Mucosa of rectum (tissue), 2 donors: Measurements from ENCODE around the gene PHAF1.

ENCODE experiments used
- H3K27ac ChIP-seq, 2 donors: one replicate each; pipeline ENCODE4 v1.7.0; 2013; ENCODE audit warnings: inconsistent platforms in 2 of 2, low read depth in 2 of 2, low read length in 2 of 2
- H3K27me3 ChIP-seq, 2 donors: one replicate each; pipeline ENCODE4 v1.7.0; 2013; ENCODE audit warnings: low read length in 2 of 2; ENCODE audit not compliant: control insufficient read depth in 2 of 2, insufficient read depth in 2 of 2
- H3K36me3 ChIP-seq, 2 donors: one replicate each; pipeline ENCODE4 v1.7.0; 2013; ENCODE audit warnings: low read length in 2 of 2; ENCODE audit not compliant: control insufficient read depth in 2 of 2, insufficient read depth in 2 of 2
- H3K4me1 ChIP-seq, 2 donors: one replicate each; pipeline ENCODE4 v1.7.0; 2013; ENCODE audit warnings: low read length in 2 of 2, mild to moderate bottlenecking in 1 of 2; ENCODE audit not compliant: control insufficient read depth in 2 of 2, insufficient read depth in 2 of 2
- H3K4me3 ChIP-seq, 2 donors: one replicate each; pipeline ENCODE4 v1.7.0; 2013; ENCODE audit warnings: low read length in 2 of 2
- H3K9ac ChIP-seq, 2 donors: one replicate each; pipeline ENCODE4 v1.7.0; 2013; ENCODE audit warnings: low read length in 2 of 2, low read depth in 1 of 2, mild to moderate bottlenecking in 1 of 2
- H3K9me3 ChIP-seq, 2 donors: one replicate each; pipeline ENCODE4 v1.7.0; 2013; ENCODE audit warnings: low read length in 2 of 2; ENCODE audit not compliant: control insufficient read depth in 2 of 2
- donor health status: healthy.
- donor health status: Normal muscosa, but diverticular disease.

The PHAF1 gene

DNA sequence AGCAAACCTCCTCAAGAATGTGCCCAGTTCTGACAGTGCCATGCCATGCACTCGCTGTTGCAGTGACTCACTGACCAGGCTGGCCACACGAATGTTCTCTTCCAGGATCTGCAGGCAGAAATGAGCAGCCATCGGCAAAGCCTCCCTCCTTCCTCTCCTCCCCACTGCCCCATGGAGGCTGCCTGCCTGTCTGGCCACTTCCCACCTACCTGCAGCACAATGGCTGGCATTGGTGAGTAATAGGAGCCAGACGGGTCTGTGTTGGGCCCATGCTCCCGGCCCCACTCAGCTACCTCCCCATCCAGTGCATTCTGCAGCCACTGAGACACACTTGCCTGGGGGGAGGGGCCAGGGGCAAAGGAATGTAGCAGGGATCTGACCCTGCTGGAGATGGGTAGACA, 76.8 kb downstream of the PHAF1 start:
- Histone ChIP-seq H3K36me3 (no peaks in the 10 kb centered on the region), H3K4me3 (no peak overlapping the region), H3K9ac (no peak overlapping the region), H3K27ac (no peak overlapping the region), H3K9me3 (no peaks in the 10 kb centered on the region), H3K4me1 (peaks cover 31 to 32% of the 10 kb centered on the region in 2 donors), H3K27me3 (peaks cover 0 to 2% of the 10 kb centered on the region in 2 donors)

DNA sequence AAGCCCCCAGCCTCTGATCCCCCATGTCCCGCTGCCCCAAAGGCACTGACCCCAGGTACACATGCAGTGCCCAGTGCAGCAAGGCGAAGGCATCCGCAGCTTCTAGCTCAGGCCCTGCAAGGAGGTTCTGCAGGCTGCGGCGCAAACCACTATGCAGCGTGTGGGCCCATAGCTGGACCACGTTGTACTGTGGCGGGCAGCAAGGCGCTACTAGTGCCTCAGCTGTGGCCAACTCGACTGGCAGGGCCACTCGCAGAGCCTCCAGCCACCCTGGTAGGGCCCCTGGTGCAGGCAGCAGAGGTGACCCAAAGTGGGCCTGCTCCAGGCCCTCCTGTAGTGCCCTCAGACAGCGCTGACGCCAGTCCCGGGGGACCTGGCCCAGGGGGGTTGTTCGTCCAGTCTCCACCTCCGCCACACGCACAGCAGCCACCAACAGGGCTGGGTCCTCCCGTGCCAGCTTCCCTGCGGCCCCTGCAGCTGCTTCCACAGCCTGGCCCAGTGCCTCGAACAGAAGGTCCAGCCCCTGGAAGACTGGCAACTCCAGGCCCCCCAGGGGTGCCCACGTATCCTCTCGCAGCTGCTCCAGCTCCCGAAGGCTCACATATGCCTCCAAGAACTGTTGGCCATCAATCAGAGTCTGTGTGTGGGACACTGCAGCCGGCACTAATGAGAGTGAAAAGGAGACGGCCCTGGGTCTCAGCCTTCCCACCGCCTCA, 77.6 kb downstream of the PHAF1 start:
- H3K36me3 ChIP-seq, result no peaks in the 10 kb centered on the region
- H3K27ac ChIP-seq, result no peak overlapping the region
- H3K4me3 ChIP-seq, result no peak overlapping the region
- no peaks in the 10 kb centered on the region for H3K9me3 ChIP-seq
- H3K27me3 ChIP-seq, result peaks cover 0 to 2% of the 10 kb centered on the region in 2 donors
- H3K9ac ChIP-seq, result no peak overlapping the region
- peaks cover 34 to 35% of the 10 kb centered on the region in 2 donors for H3K4me1 ChIP-seq

DNA sequence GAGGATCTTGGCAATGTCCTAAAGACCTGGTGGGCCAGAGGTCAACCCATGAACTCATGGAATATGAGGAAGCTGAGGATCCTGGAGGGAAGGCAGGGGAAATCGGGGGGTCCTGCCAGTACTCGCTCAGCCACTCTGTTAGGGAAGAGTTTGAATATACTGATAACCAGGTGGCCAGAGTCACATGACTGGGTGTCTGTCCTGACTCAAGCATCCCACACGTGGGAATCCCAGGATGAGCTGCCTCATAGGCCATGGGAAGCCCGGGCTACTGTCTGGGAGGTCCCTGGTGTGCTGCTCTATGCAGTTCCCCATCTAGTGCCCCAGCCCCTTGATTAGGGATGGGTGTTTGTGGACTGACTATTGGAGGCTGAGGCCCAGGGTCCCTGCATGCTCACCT, 78.6 kb downstream of the PHAF1 start:
- H3K9me3 ChIP-seq, result no peaks in the 10 kb centered on the region

DNA sequence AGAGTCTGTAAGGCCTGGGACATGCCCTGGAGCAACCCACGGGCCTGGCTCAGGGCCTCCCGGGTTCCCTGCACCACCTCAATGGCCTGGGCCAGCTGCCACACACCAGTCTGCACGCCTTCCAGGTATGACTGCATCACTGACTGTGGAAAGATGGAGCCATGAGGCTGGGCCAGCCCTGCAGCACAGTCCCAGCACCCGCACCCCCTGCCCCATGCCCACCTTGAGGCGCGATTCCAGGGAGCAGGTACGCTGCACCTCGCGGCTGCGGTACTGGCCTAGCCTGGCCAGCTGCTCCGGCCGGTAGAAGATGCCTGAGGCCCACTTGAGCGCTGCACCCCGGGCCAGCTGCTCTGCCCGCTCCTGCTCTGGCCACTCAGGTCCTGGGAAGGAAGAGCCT, 79.1 kb downstream of the PHAF1 start:
- Histone ChIP-seq H3K9me3 (no peaks in the 10 kb centered on the region), H3K9ac (no peak overlapping the region), H3K27ac (no peak overlapping the region), H3K36me3 (peaks cover 3 to 6% of the 10 kb centered on the region in 2 donors), H3K27me3 (peaks cover 0 to 2% of the 10 kb centered on the region in 2 donors), H3K4me3 (no peak overlapping the region), H3K4me1 (peaks cover 41 to 42% of the 10 kb centered on the region in 2 donors)

More for the DNA sequence above, 78.6 kb downstream of the PHAF1 start:
- H3K4me1 ChIP-seq, result peaks cover 39% of the 10 kb centered on the region in 2 donors
- H3K9ac ChIP-seq, result no peak overlapping the region
- no peak overlapping the region for H3K27ac ChIP-seq
- H3K4me3 ChIP-seq, result no peak overlapping the region
- peaks cover 0 to 2% of the 10 kb centered on the region in 2 donors for H3K36me3 ChIP-seq
- H3K27me3 ChIP-seq, result peaks cover 0 to 2% of the 10 kb centered on the region in 2 donors

DNA sequence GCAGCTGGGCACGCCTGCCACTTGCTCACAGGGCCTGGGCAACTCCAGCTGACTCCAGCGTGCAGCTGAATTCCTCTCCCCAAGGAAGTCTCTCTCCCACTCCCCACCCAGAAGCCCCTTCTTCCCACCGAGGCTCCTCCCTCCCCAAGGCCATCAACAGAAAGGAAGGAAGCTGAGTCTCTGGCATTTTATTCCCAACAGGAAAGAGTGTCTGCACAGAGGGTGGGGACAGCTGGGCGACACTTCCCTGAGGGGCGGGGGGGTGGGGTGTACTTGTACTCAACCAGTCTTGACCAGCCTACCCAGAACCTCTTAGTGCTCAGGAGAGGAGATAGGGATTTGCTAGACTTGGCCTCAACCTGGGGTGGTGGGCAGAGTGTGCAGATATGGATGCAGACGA, 80.3 kb downstream of the PHAF1 start, which contains the start of gene EXOC3L1:
EXOC3L1 (minus strand) TSS at position 96 of the 400 bp plus-strand sequence. CDS start 460 bp downstream, outside the sequence.
- peaks cover 9 to 17% of the 10 kb centered on the region in 2 donors for H3K36me3 ChIP-seq

DNA sequence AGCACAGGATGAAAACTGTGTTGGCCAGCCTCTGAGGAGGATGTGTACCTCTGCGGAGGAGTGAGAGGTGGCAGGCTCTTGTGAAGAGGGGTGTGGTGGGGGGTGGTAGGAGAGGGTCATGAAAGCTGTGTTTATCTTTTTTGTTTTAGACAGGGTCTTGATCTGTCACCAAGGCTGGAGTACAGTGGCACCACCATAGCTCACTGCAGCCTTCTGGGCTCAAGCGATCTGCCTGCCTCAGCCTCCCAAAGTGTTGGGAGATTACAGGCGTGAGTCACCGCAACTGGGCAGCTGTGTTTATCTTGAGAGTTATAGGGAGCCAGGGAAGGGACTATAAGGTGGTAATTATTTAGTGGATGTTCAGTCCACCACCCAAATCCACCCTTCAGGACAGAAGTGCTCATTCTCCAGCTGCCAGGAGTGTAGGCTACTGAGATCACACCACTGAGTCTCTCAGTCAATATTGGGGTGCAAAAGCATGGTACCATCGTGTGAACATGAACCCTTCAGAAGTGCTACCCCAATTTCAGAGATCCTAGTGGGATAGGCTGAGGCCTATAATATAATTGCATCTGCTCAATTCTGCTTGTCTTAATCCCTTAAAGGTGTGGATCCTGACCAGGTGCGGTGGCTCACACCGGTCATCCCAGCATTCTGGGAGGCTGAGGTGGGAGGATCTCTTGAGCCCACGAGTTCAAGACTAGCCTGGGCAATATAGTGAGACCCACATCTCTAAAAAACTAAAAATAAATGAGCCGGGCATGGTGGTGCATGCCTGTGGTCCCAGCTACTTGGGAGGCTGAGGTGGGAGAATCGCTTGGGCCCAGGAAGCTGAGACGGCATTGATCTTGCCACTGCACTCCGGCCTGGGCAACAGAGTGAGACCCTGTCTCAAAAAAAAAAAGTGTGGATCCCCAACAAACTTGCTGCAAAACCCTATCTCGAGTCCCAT, 81.0 kb downstream of the PHAF1 start:
- Histone ChIP-seq H3K9me3 (no peaks in the 10 kb centered on the region), H3K9ac (no peak overlapping the region), H3K4me1 (peaks cover 28% of the 10 kb centered on the region in 2 donors), H3K36me3 (peaks cover 16 to 23% of the 10 kb centered on the region in 2 donors), H3K27me3 (peaks cover 0 to 2% of the 10 kb centered on the region in 2 donors), H3K4me3 (no peak overlapping the region), H3K27ac (no peak overlapping the region)

More for the DNA sequence above, 80.3 kb downstream of the PHAF1 start, which contains the start of gene EXOC3L1:
- H3K9ac ChIP-seq, result no peak within 1 kb of the TSS
- no peak within 1 kb of the TSS for H3K4me3 ChIP-seq
- peaks cover 34 to 35% of the 10 kb centered on the region in 2 donors for H3K4me1 ChIP-seq
- no peaks in the 10 kb centered on the region for H3K9me3 ChIP-seq
- H3K27ac ChIP-seq, result no peak within 1 kb of the TSS
- H3K27me3 ChIP-seq, result peaks cover 0 to 2% of the 10 kb centered on the region in 2 donors

DNA sequence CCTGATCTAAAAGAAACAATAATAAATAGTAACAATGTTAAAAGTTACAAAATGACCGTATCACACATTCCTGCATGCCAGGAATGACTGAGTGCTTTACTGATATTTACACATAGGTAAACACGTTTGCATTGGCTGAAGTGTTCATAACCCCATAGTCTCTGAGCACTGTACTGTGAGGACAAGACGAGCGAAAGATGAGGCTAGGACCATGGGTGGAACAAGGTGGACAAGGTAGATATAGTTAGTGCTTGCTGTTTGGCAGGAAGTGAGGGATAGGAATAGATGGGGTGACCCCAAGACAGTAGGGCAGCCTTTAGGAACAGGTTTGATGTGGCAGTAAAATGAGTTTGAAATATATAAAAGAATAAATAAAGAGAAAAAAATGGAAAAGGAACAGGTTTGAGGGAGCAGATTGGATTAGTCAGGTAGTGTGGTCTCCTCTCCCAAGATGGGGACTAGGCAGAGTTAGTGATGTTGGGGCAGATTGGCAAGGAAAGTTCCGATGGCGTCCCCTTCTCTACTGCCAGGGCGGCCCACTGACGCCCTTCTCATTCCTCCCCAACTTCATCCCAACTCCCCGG, 81.8 kb downstream of the PHAF1 start:
- Histone ChIP-seq H3K9me3 (no peaks in the 10 kb centered on the region), H3K4me1 (peaks cover 26 to 28% of the 10 kb centered on the region in 2 donors), H3K4me3 (peak overlapping the region; percentile 57 to 90), H3K27ac (no peak overlapping the region), H3K36me3 (peaks cover 24 to 30% of the 10 kb centered on the region in 2 donors), H3K9ac (no peak overlapping the region), H3K27me3 (no peaks in the 10 kb centered on the region)

DNA sequence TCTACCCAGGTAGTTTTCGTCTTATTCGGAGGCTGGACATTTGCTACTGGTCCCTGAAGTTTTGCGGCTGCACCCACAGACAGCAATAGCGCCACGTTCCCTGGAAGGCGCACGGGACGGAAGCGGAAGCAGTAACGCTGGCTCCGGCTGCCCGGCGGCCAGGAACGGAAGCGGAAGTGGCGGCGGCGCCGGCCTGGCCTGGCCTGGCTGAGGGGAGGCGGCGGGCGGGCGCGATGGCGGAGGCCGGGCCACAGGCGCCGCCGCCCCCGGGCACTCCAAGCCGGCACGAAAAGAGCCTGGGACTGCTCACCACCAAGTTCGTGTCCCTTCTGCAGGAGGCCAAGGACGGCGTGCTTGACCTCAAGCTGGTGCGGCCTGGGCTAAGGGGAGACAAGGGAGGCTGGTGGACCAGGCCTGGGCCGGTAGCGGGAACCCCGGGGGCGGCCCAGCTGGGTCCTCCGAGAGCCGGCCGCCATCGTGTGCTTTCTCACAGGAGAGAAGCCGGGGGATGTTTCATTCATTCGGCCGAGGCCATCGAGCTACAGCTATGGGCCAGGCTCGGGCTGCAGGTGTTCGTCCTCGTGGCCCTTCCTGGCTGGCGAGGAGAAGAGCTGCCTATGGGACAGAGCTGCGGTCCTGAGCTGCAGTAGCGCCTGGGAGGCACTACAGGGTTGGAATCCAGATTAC, 82.4 kb downstream of the PHAF1 start, which contains the start of gene E2F4:
E2F4 (plus strand) TSS at position 161 of the 687 bp plus-strand sequence; CDS start at position 234, 73 bp downstream.
- no peaks in the 10 kb centered on the region for H3K27me3 ChIP-seq
- peak within 1 kb of the TSS; percentile 90 to 97 for H3K4me3 ChIP-seq
- no peaks in the 10 kb centered on the region for H3K9me3 ChIP-seq
- H3K4me1 ChIP-seq, result peaks cover 26 to 28% of the 10 kb centered on the region in 2 donors
- peak within 1 kb of the TSS; percentile 37 to 67 for H3K27ac ChIP-seq
- H3K36me3 ChIP-seq, result peaks cover 30 to 37% of the 10 kb centered on the region in 2 donors
- peak within 1 kb of the TSS; percentile 87 to 93 for H3K9ac ChIP-seq

DNA sequence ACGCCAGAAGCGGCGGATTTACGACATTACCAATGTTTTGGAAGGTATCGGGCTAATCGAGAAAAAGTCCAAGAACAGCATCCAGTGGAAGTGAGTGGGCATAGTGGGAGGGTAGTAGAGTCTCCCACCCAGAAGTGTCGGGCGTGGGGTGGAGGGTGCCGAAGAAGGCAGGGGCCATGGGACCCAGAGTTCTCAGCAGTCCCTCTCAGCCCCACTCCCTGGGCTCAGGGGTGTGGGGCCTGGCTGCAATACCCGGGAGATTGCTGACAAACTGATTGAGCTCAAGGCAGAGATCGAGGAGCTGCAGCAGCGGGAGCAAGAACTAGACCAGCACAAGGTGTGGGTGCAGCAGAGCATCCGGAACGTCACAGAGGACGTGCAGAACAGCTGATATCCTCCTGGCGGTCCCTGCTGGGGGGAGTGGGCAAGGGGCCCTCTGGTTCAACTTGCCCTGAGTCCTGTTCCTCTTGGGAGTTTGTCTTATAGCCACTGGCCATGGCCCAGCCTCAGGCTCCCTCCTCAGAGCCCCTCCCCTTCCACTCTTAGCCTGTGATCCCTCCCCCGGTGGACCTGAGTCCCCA, 83.1 kb downstream of the PHAF1 start:
- peaks cover 37 to 44% of the 10 kb centered on the region in 2 donors for H3K36me3 ChIP-seq
- H3K9ac ChIP-seq, result peak overlapping the region; percentile 87 to 93
- H3K9me3 ChIP-seq, result no peaks in the 10 kb centered on the region
- no peaks in the 10 kb centered on the region for H3K27me3 ChIP-seq
- no peak overlapping the region for H3K27ac ChIP-seq
- peak overlapping the region; percentile 90 to 97 for H3K4me3 ChIP-seq
- peaks cover 31 to 32% of the 10 kb centered on the region in 2 donors for H3K4me1 ChIP-seq
